NCI-H774 (cell line): ENCODE data around the gene CDH18.

Source experiments
- DNase-seq: peaks from one replicate; lab custom pipeline; 2025; lab: John Stamatoyannopoulos, UW

The CDH18 gene

GRCh38 chr5:19733612-19734495, 254.1 kb downstream of the CDH18 start:
- DNase-seq: no peak

GRCh38 chr5:19728571-19728970, 259.4 kb downstream of the CDH18 start:
- DNase-seq: no peak

GRCh38 chr5:19719109-19719508, 268.9 kb downstream of the CDH18 start:
- DNase-seq: no peak

- no peak for DNase-seq
Observed at GRCh38 chr5:19713740-19714139, 274.3 kb downstream of the CDH18 start.

GRCh38 chr5:19709403-19709802, 278.6 kb downstream of the CDH18 start:
- DNase-seq: no peak

- DNase-seq: no peak
Observed at GRCh38 chr5:19706776-19707175, 281.2 kb downstream of the CDH18 start.

- DNase-seq: no peak
Observed at GRCh38 chr5:19701731-19702130, 286.3 kb downstream of the CDH18 start.

GRCh38 chr5:19694949-19695611, 292.9 kb downstream of the CDH18 start:
- no peak for DNase-seq

- no peak for DNase-seq
Observed at GRCh38 chr5:19690978-19691377, 297.0 kb downstream of the CDH18 start.

- DNase-seq: no peak
Observed at GRCh38 chr5:19685473-19685872, 302.5 kb downstream of the CDH18 start.

GRCh38 chr5:19676895-19677294, 311.1 kb downstream of the CDH18 start:
- DNase-seq: no peak

GRCh38 chr5:19660679-19661078, 327.3 kb downstream of the CDH18 start:
- no peak for DNase-seq

- no peak for DNase-seq
Observed at GRCh38 chr5:19655627-19656026, 332.4 kb downstream of the CDH18 start.

GRCh38 chr5:19638461-19638860, 349.5 kb downstream of the CDH18 start:
- DNase-seq: no peak

- DNase-seq: no peak
Observed at GRCh38 chr5:19630876-19631275, 357.1 kb downstream of the CDH18 start.

- DNase-seq: no peak
Observed at GRCh38 chr5:19626211-19626610, 361.8 kb downstream of the CDH18 start.

GRCh38 chr5:19625562-19625961, 362.4 kb downstream of the CDH18 start:
- no peak for DNase-seq

GRCh38 chr5:19619571-19619970, 368.4 kb downstream of the CDH18 start:
- no peak for DNase-seq

GRCh38 chr5:19616701-19617215, 371.2 kb downstream of the CDH18 start:
- DNase-seq: no peak

- no peak for DNase-seq
Observed at GRCh38 chr5:19615661-19616060, 372.3 kb downstream of the CDH18 start.

- DNase-seq: no peak
Observed at GRCh38 chr5:19615071-19615470, 372.9 kb downstream of the CDH18 start.

GRCh38 chr5:19608444-19609002, 379.5 kb downstream of the CDH18 start:
- DNase-seq: peak; percentile 5

- no peak for DNase-seq
Observed at GRCh38 chr5:19605846-19606407, 382.1 kb downstream of the CDH18 start.
